ENCODE data around the gene EID3.

- TF ChIP-seq CTCF (IDR thresholded peaks at IDR 0.05; ENCODE audit: poor library complexity, severe bottlenecking), result no peak
- no peak for TF ChIP-seq MXI1 (conservative IDR thresholded peaks at IDR 0.05; ENCODE audit: poor library complexity, severe bottlenecking)
- TF ChIP-seq, protein P1, sequence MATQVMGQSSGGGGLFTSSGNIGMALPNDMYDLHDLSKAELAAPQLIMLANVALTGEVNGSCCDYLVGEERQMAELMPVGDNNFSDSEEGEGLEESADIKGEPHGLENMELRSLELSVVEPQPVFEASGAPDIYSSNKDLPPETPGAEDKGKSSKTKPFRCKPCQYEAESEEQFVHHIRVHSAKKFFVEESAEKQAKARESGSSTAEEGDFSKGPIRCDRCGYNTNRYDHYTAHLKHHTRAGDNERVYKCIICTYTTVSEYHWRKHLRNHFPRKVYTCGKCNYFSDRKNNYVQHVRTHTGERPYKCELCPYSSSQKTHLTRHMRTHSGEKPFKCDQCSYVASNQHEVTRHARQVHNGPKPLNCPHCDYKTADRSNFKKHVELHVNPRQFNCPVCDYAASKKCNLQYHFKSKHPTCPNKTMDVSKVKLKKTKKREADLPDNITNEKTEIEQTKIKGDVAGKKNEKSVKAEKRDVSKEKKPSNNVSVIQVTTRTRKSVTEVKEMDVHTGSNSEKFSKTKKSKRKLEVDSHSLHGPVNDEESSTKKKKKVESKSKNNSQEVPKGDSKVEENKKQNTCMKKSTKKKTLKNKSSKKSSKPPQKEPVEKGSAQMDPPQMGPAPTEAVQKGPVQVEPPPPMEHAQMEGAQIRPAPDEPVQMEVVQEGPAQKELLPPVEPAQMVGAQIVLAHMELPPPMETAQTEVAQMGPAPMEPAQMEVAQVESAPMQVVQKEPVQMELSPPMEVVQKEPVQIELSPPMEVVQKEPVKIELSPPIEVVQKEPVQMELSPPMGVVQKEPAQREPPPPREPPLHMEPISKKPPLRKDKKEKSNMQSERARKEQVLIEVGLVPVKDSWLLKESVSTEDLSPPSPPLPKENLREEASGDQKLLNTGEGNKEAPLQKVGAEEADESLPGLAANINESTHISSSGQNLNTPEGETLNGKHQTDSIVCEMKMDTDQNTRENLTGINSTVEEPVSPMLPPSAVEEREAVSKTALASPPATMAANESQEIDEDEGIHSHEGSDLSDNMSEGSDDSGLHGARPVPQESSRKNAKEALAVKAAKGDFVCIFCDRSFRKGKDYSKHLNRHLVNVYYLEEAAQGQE (IDR thresholded peaks at IDR 0.05; ENCODE audit: borderline replicate concordance), result no peak
- TF ChIP-seq TAF1 (IDR thresholded peaks at IDR 0.05; ENCODE audit: low read depth), result no peak
Observed at GRCh38 chr12:104312654-104313053, 9.1 kb downstream of the EID3 start.

Data from neural cell (in vitro differentiated cells).